Activated T-cell treated with anti-CD3 and anti-CD28 coated beads, Interleukin-2, amount 50 U/mL, for 72 hours (primary cell): ENCODE data around the gene FANCC. TPM values are rescaled to one million over a fixed set of nuclear protein-coding genes. Genes with fewer than 3 reads are reported as not detected.

Experiments
- ATAC-seq, 2 donors: fragments of 150-1000 bp; cut with Tn5 transposase; replicated peaks in 1 of 2; 2 replicates each; pipeline ENCODE4 v1.10.0; 2021; ENCODE audit warnings: moderate library complexity in 2 of 2, mild to moderate bottlenecking in 1 of 2
- DNase-seq, 2 donors: peaks; one replicate each; pipeline ENCODE4 v3.0.0; 2021 to 2022; ENCODE audit warnings: mixed read lengths in 1 of 2
- H3K27ac Mint-ChIP-seq: one replicate; pipeline ENCODE4 v1.8.0; 2022; ENCODE audit warnings: mild to moderate bottlenecking, moderate library complexity, mixed read lengths
- H3K27me3 Mint-ChIP-seq: one replicate; pipeline ENCODE4 v1.8.0; 2022; ENCODE audit warnings: low read depth, mixed read lengths
- H3K36me3 Mint-ChIP-seq, 2 donors: one replicate each; pipeline ENCODE4 v1.8.0; 2022; ENCODE audit warnings: mixed read lengths in 2 of 2, mild to moderate bottlenecking in 1 of 2; ENCODE audit not compliant: insufficient read depth in 2 of 2
- H3K4me1 Mint-ChIP-seq: one replicate; pipeline ENCODE4 v1.8.0; 2022; ENCODE audit warnings: low read depth, mixed read lengths
- H3K4me3 Mint-ChIP-seq, 2 donors: one replicate each; pipeline ENCODE4 v1.8.0; 2022; ENCODE audit warnings: mild to moderate bottlenecking in 2 of 2, mixed read lengths in 2 of 2, moderate library complexity in 2 of 2
- H3K9me3 Mint-ChIP-seq, 2 donors: one replicate each; pipeline ENCODE4 v1.8.0; 2022; ENCODE audit warnings: mixed read lengths in 2 of 2
- total RNA-seq, 2 donors: library from RNA; stranded (reverse); gene quantifications; one replicate each; pipeline ENCODE4 v1.2.3, GENCODE V29; 2022

The FANCC gene
- total RNA-seq, 2 donors from 2014 or later: 13.6 to 15.6 TPM

DNA sequence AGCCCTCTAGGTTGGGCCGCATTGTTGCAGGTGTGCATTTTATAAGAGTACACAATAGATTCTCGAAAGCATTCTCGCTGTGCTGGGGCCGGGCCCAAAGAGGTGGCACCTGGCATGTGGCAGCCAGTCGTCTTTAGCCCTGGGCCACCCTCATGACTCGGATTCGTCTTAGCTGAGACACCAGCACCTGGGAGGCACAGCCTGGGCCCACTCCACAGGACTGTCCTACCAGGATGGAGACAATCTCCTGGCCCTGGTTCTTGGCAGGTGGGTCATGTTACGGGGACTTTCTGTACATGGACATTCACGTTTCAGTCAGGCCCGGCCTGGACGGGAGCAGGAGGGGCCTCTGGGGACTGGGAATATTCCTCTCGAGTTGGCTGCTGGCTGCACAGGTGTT lies 212.5 kb downstream of the FANCC start:
- DNase-seq (no peak), ATAC-seq (no peak)
- Mint-ChIP-seq H3K27me3 (no peaks in the 10 kb centered on the region), H3K4me1 (no peaks in the 10 kb centered on the region), H3K27ac (no peak overlapping the region), H3K9me3 (no peaks in the 10 kb centered on the region), H3K36me3 (no peaks in the 10 kb centered on the region), H3K4me3 (no peak overlapping the region)

DNA sequence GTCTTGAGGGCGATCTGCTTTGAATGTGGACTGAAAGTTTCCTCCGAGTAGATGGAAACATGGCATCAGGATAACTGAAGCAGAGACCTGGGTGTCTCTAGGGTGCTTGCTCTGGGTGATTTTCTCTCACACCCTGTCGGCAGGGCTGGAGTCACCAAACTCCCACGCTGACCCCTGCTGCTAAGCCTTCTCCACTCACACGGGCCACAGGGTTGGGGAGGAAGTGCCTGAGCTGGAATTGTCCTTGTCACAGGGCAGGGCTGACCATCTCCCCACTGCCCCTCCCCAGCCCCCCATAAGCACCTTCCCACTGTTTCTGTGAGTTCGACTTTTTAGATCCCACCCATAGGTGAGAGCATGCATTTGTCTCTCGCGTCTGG lies 212.9 kb downstream of the FANCC start:
- DNase-seq: no peak
- Mint-ChIP-seq H3K4me1 (no peaks in the 10 kb centered on the region), H3K27ac (no peak overlapping the region), H3K4me3 (no peak overlapping the region), H3K9me3 (no peaks in the 10 kb centered on the region), H3K36me3 (no peaks in the 10 kb centered on the region), H3K27me3 (no peaks in the 10 kb centered on the region)
- ATAC-seq: no peak

DNA sequence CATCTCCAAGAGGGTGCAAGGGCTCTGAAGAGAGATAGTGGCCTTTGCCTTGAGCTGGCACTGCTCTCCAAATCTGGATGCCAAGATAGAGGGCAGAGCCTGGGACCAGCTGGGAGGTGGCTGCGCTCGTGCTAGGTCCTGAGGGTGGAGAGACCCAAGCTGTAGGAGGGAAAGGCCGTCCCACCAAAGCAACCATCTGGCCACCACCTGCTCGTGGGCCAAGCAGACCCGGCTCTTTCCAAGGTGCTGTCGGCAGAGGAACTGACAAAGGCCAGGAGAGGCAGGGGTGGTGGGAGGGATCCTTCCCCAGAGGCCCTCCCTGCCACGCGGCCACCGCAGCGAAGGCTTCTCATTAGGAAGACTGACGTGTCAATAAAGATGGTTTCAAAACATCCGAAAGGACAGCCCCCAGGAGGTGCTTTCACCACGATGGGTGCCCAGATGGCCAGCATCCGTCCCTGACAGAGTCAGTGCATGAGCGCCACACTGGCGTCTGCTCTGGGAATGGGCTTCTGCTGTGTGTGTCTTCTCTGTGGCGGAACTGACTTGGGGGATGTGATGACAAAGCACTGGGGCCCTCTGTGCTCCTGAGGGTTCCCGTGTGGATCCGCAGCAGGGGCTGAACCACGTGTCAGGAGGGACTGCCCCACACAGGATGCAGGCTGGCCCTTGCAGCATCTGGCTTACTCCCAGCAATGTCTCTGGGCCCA lies 213.5 kb downstream of the FANCC start:
- H3K27ac Mint-ChIP-seq: no peak overlapping the region
- H3K36me3 Mint-ChIP-seq: no peaks in the 10 kb centered on the region
- no peak overlapping the region for H3K4me3 Mint-ChIP-seq
- ATAC-seq (no peak), DNase-seq (no peak)
- no peaks in the 10 kb centered on the region for H3K27me3 Mint-ChIP-seq
- no peaks in the 10 kb centered on the region for H3K4me1 Mint-ChIP-seq
- H3K9me3 Mint-ChIP-seq: no peaks in the 10 kb centered on the region

DNA sequence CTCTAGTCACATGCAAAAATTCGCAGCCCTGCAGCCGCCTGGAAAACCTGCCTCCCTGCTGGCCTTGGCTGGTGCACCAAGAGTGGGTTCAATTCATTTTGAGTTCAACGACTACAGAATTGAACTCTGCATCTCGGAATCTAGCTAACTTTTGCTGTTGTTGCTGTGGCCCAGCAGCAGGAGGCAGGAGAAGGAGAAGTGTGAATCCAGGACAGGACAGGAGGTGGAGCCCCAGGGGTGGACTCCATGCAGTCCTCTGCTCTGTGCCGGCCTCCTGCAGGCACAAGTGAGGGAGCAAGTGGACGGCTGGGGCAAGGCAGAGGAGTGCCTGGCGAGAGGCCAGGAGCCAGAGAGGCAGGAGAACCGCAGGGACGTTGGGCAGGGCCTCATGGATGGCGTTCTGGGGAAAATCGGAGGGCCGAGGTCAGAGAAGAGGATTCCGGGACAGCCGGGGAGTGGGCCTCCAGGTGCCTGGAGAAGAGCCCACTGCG lies 214.2 kb downstream of the FANCC start:
- Mint-ChIP-seq H3K4me1 (no peaks in the 10 kb centered on the region), H3K27ac (no peak overlapping the region), H3K36me3 (no peaks in the 10 kb centered on the region), H3K9me3 (no peaks in the 10 kb centered on the region), H3K27me3 (no peaks in the 10 kb centered on the region), H3K4me3 (no peak overlapping the region)
- DNase-seq: no peak
- ATAC-seq: no peak

DNA sequence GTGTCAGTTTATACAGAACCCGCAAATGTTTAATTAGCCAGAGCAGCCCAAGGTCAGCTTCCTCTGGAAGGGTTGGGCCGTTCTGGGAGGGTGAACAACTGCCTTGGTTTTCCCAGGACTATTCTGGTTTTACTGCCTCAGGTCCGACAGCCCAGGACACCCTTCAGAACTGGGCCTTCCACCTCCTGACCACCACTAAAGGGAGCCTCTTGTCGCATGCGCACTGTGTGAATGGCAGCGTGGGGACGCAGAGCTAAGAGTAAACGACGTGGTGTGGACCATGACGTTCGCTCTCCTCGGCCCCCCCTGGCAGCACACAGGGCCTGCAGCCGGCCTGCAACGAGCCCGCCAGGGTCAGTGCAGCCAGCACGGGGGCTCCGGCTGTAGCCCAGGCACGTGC lies 214.9 kb downstream of the FANCC start:
- no peaks in the 10 kb centered on the region for H3K27me3 Mint-ChIP-seq
- no peaks in the 10 kb centered on the region for H3K9me3 Mint-ChIP-seq
- DNase-seq (no peak), ATAC-seq (no peak)
- no peak overlapping the region for H3K27ac Mint-ChIP-seq
- no peaks in the 10 kb centered on the region for H3K36me3 Mint-ChIP-seq
- H3K4me3 Mint-ChIP-seq: no peak overlapping the region
- H3K4me1 Mint-ChIP-seq: no peaks in the 10 kb centered on the region

DNA sequence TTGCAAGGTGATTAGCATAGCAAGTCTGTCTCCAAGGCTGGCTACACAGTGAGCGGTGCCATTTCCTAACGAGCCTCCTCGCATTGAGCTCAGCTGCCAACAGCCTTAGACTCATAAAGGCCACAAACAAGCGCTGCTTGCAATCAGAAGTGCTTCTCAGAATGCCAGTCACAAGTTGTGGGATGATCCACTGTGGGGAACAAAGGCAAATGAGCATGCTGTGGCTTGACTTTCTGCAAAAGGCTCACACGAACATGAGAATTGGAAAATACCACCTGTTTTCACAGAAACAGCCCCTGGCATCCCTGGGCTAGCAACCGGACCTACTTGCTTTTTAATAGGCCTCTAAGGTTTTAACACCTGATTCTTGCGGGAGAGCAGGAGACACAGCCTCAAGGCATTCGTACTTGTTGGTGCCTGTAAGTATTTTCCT lies 215.5 kb downstream of the FANCC start:
- Mint-ChIP-seq H3K27ac (no peak overlapping the region), H3K4me3 (no peak overlapping the region), H3K4me1 (no peaks in the 10 kb centered on the region), H3K9me3 (no peaks in the 10 kb centered on the region), H3K27me3 (no peaks in the 10 kb centered on the region), H3K36me3 (no peaks in the 10 kb centered on the region)
- DNase-seq (no peak), ATAC-seq (no peak)

DNA sequence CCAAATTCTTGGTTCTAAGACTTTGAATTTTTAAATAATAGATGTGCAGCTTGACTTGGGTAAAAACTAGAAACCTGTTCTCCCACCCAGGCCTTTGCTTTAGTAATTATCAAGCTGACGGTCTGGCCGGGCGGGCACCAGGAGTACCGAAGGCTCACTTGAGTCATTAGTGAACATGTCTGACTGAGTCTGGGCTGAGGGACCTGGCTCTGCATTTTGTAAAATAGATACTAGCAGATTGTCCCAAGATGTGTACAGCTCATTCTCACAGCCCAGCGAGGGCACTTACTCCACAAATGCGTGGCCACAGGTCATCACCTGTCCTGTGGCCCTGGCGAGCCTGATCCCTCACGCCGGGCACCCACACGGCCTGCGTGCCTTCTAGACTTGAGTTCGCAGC lies 216.2 kb downstream of the FANCC start:
- Mint-ChIP-seq H3K36me3 (no peaks in the 10 kb centered on the region), H3K27me3 (no peaks in the 10 kb centered on the region), H3K4me3 (no peak overlapping the region), H3K27ac (no peak overlapping the region), H3K4me1 (no peaks in the 10 kb centered on the region), H3K9me3 (no peaks in the 10 kb centered on the region)
- DNase-seq (no peak), ATAC-seq (no peak)

DNA sequence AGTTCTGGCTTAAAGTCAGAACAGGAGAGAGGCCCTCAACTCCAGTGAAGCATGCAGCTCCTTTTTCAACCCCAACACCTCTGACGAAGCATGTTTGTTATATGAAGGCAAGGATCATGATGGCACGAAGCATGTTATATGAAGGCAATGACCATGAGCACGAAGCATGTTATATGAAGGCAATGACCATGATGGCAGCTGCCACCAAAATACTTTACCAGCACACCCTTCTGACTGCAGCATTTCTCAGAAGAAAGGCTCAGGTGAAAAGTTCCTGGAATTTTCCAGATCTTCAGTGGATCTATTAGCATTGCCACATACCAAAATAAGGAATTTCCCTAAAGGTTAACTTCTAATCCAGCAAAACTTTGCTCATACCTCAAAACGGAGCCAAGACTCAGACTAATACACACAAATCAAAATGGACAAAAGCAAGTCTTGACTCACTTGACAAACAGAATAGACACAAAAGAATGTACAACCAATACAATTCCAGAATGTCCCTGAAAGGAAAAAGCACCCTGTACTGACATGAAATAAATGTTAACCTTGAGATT lies 217.4 kb downstream of the FANCC start:
- no peaks in the 10 kb centered on the region for H3K4me1 Mint-ChIP-seq
- H3K27ac Mint-ChIP-seq: no peak overlapping the region
- ATAC-seq (no peak), DNase-seq (no peak)
- H3K9me3 Mint-ChIP-seq: no peaks in the 10 kb centered on the region
- no peaks in the 10 kb centered on the region for H3K27me3 Mint-ChIP-seq
- no peaks in the 10 kb centered on the region for H3K36me3 Mint-ChIP-seq
- no peak overlapping the region for H3K4me3 Mint-ChIP-seq

DNA sequence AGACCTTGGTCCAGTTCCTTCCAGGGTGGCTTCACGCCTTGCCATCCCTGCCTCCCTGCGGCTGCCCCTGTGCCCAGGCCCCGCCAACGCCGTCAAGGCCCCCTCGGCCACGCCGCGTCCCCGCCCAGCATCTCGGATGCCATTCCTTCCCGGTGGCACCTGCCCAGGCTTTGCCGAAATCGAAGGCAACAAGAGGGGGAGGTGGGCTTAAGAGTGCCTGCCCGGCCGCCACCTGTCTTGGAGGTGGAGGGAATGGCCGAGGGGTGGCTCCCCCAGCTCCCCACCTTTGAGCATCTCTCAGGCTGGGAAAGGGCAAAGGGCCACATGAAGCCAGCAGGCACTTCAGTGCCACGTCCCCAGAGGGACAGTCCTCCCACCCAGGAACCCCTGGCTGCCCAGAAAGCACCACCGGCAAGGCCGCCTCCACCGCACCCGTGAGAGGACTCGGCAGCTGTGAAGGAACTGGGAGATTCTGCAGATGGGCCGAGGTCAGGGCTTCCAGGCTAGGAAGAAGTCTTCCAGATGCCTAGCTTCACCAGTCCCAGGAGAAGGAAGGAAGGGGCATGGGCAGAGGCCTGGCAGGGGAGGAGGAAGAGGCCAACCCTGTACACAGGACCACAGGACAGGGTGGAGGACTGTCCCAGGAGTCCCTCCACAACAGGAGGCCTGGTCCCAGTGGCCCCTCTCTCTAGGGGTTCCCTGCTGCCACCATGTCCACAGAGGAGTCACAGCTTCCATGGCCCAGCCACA lies 218.0 kb downstream of the FANCC start:
- Mint-ChIP-seq H3K9me3 (no peaks in the 10 kb centered on the region), H3K27ac (no peak overlapping the region), H3K4me1 (no peaks in the 10 kb centered on the region), H3K36me3 (no peaks in the 10 kb centered on the region), H3K27me3 (no peaks in the 10 kb centered on the region), H3K4me3 (no peak overlapping the region)
- DNase-seq: no peak
- ATAC-seq: no peak

DNA sequence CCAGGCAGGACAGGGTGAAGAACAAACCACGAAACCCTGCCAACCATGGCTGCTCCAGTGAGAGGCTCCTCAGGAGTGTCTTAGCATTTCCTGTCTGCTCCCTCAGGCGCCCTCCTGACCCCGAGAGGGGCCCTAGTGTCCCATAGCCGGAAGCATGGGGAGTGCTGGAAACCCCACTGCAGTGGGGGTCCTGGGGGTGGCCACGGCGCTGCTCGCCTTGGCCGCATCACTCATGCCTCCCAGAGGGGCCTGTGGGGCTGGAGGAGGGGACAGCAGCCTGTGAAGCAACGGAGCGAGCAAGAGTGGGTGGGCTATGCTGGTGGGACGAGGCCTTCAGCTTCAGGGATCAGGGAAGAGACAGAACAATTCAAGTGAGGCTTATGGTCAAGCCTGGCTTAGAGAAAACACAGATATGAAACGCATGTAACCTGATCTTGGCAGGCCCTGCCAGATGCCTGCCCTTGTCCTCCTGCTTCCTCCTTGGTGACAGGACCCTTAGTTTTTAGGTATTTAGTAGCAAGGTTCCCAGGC lies 219.1 kb downstream of the FANCC start:
- no peak overlapping the region for H3K4me3 Mint-ChIP-seq
- ATAC-seq (no peak), DNase-seq (no peak)
- no peak overlapping the region for H3K27ac Mint-ChIP-seq
- no peaks in the 10 kb centered on the region for H3K36me3 Mint-ChIP-seq
- no peaks in the 10 kb centered on the region for H3K4me1 Mint-ChIP-seq
- H3K27me3 Mint-ChIP-seq: no peaks in the 10 kb centered on the region
- H3K9me3 Mint-ChIP-seq: no peaks in the 10 kb centered on the region

DNA sequence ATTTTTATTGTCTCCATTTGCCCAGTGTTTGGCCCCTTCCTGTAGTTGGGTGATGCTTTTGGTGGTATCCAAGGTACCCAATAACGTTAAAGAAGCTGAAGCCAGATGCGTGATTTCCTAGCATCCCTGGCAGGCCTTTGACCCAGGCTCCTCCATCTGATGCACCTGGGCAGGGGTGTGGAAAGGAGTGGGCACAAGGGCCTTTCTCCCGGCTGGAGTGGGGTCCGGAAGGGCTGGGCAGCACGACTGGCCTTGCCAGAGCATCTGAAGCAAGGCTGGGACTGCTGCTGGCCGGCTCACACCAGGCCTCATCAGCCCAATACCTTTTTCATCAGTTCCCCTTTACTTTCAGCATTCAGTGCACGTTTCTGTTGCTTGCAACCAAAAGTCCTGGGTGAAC lies 220.2 kb downstream of the FANCC start:
- no peak for ATAC-seq
- DNase-seq: no peak
- Mint-ChIP-seq H3K4me1 (peaks cover 7% of the 10 kb centered on the region), H3K9me3 (no peaks in the 10 kb centered on the region), H3K36me3 (no peaks in the 10 kb centered on the region), H3K27ac (no peak overlapping the region), H3K27me3 (no peaks in the 10 kb centered on the region), H3K4me3 (no peak overlapping the region)

DNA sequence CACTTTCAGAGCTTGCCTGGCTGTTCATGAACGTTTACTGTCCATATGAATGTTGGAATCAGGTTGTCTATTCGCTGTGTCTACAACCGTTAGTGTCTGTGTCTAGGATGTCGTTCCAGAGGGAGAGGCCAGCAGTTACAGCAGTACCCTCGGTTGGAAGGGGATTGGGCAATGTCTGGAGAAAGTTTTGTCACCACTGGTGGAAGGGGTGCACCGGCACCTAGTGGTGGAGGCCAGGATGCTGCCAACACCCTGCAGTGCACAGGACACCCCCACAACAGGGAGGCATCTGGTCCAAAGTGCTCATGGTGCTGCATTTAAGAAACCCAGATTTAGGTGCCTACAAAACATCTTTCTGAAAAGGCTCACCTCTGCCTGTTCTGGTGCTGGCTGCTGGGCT lies 220.7 kb downstream of the FANCC start:
- H3K4me3 Mint-ChIP-seq: no peak overlapping the region
- H3K36me3 Mint-ChIP-seq: no peaks in the 10 kb centered on the region
- no peaks in the 10 kb centered on the region for H3K9me3 Mint-ChIP-seq
- H3K4me1 Mint-ChIP-seq: peaks cover 8% of the 10 kb centered on the region
- H3K27ac Mint-ChIP-seq: no peak overlapping the region
- ATAC-seq (no peak), DNase-seq (no peak)
- H3K27me3 Mint-ChIP-seq: no peaks in the 10 kb centered on the region

DNA sequence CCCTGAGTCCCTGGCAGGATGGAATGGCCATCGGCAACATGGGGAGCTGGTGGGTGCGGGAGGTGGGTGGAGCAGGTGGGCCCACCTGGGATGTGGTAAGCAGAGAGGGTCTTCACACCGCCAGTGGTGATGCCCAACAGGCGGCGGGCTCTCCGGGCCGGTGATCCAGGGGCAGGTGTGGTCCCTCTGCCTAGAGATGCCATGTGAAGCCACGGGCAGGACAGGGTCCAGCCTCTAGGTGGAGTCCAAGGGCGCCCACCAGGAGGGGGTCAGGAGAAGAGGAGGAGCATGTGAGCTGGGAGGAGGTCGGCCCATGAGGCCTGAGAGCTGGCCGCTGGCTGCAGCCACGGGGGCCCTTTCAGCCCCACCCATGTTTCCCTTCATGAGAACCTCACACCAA lies 221.1 kb downstream of the FANCC start:
- Mint-ChIP-seq H3K27me3 (no peaks in the 10 kb centered on the region), H3K27ac (no peak overlapping the region), H3K4me3 (no peak overlapping the region), H3K36me3 (no peaks in the 10 kb centered on the region), H3K9me3 (no peaks in the 10 kb centered on the region), H3K4me1 (peaks cover 11% of the 10 kb centered on the region)
- DNase-seq (no peak), ATAC-seq (no peak)
